Hematopoietic multipotent progenitor cell treated with erythropoietin and hydrocortisone succinate and interleukin-3 and kit ligand, for 8 days (in vitro differentiated cells): ENCODE data around the gene TUBB2A.
"Not testable (repeated sequence)": the region's sequence is repeated elsewhere in the genome, so short reads cannot be mapped to it uniquely, and the experiment has no call there.

Source experiments
- DNase-seq: peaks from one replicate; pipeline ENCODE4 v3.0.0-alpha.2; 2015

Gene TUBB2A

DNA sequence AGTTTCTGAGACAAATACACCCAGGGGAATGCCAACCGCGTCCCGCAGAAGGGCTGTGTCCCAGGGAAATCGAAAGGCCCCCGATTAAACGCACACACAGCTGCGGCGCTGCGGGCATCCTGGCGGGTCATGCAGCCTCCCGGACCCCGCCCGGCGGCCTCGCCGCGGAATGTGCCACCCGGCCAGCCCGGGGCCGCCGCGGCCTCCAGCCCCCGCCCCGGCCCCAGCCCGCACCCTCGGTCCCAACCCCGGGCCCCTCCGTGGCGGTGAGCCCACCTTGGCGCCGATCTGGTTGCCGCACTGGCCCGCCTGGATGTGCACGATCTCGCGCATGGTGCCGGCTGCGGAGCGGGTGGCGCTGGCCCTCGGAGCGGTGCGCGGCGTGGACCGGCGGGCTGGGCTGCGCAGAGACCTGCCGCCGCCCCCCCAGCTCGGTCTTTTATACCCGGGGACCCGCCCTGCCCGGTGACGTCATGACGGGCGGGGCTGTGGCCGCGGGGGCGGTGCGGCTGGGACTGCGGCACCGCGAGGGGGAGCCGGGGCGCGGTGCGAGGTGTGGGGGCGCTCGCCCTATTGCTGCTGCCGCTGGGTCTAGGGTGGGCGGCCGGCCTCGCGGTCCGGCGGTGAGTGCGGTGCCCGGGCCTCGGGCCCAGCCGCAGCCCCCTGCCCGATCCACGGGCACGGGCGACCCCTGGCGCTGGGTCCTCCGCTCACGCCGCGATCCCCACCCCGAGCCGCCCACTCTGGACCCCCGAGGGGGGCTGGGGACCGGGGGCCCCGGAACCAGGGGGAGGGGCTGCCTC, at the start of gene TUBB2A:
TUBB2A (minus strand) TSS at position 414 of the 803 bp plus-strand sequence; CDS start at position 333, 81 bp downstream.
- DNase-seq, result peak; percentile 75

DNA sequence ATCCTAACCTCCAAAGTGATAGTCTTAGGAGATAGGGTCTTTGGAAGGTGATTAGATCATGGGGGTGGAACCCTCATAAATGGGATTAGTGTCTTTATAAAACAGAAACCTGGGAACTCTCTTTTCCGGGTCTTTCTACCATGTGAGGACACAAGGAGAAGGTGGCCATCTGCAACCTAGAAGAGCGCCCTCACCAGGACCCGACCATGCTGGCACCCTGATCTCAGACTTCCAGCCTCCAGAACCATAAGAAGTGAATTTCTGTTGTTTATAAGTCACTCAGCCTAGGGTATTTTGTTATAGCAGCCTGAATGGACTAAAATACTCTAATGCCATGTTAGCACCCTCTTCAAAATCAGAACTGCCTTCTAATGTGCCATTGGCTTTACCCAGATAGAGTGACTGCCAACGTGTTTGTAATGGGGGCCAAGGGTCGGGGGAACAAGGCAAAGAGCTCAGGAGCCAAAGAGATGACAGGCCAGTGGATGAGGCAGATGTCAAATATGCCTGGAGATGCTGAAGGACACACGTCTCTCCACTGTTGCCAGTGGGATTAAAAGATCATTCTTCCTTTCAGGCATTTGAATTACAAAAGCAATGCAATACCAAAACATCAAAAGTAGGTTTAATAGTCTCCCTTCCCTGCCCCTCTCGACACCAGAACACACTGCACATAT, 49.1 kb upstream of the TUBB2A start:
- no peak for DNase-seq

DNA sequence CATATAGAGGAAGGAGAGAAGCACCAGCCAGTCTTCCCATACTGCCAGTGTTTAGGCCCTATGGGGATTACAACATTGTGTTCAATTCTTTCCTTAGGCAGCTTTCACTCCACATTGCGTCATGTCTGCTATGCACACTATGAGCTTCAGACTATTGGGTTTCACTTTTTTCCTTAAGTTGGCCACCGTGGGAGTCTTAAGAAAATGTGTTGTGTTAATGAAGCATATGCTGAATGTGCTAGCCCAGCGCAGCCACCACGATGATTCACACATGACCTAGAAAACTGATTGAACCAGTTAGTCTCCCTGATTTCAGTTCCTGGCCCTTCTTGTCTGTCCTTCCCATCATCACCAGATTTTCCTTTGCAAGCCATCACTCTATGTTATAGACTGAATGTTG, 48.6 kb upstream of the TUBB2A start:
- DNase-seq, result no peak

DNA sequence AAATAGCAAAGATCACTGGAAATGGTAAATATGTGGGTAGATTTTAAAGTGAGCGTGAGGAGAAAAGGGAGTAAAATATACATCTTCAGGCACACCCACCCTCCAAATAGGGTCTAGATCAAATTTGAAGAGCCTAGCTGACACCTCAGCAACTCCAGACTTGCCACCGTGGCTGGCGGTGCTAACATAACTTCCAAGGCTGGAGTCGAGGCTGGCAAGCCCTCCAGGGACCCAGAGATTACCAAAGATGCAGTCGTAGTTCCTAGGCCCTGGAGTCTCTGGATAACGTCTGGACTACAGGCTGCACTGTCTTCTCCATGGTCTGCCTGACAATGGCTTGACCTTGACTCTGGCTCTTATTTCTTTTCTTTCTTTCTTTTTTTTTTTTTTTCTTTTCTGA, 47.6 kb upstream of the TUBB2A start:
- DNase-seq, result no peak

DNA sequence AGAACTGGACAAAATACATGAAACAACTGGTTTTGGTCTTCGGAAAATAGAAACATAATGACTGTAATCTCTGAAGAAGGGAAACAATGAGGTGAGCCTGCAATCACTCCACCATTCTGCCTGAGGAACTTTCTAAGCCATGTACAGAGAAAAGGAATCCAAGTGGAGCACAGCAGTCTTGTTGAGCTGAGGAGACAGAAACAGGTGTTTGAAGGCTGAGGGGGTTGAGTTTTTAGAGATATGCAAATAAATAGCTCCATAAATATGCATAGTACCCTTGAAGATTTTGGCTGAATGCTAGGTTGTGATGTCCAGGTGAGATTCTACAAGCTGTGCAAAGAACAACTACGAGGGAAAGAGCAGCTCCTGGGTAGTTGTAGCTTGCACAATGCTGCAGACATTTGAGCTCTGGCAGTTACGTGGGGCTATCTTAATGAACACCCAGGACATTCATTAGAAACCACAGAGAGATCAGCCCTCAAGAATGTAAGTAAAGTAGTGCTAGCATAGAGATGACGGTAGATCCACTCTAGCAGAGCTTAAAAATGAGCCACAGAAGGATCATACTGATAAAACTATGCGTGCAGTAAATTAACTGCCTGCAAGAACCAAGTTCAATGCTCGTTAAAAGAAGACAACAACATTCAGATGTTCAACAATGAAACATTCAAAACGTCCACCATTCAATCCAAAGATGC, 45.8 kb upstream of the TUBB2A start:
- DNase-seq, result peak; percentile 90

DNA sequence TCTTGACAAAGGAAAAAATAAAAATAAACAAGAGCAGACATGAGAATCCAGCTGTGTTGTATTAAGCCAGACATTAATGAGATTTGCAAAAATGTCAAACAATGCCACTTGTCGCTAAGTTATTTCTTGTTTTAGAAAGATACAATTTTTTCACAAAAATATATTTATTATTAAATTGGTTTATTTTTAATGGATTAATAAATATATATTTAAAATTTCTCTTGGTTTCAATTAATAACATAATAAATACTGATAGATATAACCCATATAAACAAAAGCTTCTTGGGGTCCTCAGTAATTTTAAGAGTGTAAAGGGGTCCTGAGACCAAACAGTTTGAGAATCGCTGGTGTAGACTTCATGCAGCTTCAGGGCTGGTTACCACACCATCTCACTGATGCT, 44.0 kb upstream of the TUBB2A start:
- no peak for DNase-seq

DNA sequence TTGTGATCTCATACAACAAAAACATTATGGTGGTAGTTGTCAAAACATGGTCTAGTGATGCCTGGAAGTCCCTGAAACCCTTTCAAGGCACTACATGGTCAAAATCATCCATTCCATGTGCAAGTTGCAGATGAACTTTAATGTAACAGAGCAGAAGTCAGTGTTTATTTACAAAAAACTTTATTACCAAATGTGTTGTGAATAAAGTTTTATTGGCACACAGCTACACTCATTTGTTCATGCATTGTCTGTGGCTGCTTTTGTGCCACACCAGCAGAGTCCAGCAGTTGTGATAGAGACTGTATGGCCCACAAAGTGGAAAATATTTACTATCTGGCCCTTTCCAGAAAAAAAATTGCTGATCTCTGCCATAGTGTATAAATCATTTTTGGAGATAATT, 43.3 kb upstream of the TUBB2A start:
- peak; percentile 28 for DNase-seq

DNA sequence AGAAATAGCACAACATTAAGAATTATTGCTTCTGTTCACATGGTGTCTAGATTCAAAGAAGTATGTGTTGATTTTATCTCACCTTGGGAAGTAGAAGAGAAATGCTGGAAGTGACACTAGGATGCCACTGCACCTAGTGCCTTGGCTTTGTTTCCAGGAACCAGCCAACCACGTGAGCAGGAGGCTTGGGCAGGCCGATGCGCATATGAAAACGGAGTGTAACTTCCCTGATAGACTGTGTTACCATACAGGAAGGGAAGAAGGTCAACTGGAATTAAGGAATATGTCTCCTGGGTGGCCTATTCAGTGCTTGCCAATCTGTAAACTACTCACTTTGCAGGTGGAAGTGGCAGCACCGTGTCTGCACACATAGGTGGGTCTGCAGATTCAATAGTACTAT, 42.0 kb upstream of the TUBB2A start:
- no peak for DNase-seq

DNA sequence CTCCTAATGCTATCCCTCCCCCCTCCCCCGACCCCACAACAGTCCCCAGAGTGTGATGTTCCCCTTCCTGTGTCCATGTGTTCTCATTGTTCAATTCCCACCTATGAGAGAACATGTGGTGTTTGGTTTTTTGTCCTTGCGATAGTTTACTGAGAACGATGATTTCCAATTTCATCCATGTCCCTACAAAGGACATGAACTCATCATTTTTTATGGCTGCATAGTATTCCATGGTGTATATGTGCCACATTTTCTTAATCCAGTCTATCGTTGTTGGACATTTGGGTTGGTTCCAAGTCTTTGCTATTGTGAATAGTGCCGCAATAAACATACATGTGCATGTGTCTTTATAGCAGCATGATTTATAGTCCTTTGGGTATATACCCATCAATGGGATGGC, 40.4 kb upstream of the TUBB2A start:
- DNase-seq, result not testable (repeated sequence)

DNA sequence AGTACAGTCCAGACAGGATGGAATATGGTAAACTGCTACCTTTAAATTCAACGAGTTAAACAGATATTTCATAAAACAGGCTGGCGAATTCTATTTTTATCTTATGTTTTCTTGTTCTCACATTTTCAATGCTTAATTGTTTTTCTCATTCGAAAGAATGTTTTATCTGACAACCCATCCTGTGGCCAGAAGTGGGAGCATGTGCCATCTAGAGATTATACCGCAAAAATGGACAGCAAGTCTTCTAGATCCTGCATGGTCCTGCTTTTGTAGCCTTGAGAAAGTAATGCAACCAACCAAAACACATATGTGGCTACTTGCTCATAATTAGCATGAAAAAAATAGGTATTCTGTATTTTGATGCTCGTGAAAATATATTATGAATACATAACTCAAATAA, 39.4 kb upstream of the TUBB2A start:
- DNase-seq, result peak; percentile 87

DNA sequence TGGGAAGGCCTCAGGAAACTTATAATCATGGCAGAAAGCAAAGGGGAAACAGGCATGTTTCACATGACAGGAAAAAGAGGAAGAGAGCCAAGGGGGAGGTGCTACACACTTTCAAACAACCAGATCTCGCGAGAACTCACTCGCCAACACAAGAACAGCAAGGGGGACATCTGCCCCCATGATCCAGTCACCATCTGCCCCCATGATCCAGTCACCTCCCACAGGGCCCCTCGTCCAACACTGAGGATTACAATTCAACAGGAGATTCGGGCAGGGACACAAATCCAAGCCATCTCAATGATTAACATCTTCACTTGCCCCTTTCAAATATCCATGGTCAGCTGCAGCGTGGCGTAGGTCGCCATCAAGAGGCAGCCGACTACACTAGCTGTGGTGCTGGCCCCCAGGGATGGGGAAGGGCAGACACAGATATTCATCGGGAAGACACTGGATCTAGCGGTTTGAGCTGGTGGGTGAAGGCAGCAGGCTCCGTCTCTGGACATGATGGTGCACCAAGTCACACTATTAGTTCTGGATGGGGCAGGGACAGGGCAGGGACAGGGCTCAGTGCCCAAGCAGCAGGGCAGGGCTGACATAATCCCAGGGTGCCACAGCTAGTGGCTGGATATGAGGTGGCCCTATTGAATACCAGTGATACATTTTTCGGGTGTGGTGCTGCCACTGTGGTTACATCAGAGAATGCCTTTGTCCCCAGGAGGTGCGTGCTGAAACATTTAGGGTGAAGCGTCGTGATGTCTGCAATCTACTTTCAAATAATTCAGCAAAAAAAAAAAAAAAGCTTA, 38.6 kb upstream of the TUBB2A start:
- peak; percentile 74 for DNase-seq

DNA sequence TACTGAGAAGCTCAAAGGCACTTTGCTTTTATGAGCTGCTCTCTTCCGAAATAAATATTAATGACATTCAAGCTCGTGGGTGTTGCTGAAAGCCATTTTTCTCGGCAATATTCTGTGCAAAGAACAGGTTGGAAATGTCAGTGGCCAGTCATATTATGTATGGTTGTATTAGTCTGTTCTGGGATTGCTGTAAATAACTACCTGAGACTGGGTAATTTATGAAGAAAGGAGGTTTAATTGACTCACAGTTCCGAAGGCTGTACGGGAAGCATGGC, 38.0 kb upstream of the TUBB2A start:
- DNase-seq, result no peak

DNA sequence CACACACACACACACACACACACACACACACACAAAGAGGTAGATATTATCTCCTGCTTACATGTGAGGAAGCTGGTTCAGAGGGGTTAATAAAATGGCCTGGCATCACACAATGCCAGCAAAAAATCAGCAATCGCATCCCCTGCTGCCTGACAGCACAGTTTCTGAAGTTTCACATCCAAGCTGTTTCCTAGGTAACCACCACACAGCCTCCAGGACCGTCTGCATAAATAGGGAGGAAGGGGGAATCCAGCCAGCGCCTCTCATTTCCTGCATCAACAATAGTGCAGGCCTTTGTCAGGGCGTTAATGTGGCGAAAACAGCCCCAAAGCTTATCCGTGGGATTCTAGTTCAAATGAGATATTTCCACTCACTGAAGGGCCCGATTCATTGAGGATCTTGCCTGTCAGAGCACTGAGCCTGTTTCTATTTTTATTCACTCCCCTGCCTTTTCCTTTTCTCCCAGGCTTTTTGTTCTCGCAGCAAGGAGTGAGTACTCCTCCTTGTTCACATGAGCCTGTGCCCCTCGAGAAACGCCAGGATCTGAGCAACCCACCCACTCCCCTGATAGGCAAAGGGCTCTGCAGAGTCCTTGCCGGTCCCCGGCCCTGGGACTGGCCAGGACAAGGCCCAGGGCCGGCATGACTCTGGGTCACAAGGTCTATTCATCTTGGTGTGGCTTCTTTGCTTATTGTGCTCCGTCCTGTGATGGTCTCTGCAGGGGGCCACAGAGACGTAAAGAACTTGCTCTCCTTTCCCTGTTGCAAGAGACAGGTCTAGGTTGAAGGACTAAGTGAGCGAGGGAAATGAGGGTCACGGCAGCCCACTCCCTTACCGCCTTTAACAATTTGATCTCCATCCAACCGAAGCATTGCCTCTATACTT, 37.4 kb upstream of the TUBB2A start:
- DNase-seq, result no peak

DNA sequence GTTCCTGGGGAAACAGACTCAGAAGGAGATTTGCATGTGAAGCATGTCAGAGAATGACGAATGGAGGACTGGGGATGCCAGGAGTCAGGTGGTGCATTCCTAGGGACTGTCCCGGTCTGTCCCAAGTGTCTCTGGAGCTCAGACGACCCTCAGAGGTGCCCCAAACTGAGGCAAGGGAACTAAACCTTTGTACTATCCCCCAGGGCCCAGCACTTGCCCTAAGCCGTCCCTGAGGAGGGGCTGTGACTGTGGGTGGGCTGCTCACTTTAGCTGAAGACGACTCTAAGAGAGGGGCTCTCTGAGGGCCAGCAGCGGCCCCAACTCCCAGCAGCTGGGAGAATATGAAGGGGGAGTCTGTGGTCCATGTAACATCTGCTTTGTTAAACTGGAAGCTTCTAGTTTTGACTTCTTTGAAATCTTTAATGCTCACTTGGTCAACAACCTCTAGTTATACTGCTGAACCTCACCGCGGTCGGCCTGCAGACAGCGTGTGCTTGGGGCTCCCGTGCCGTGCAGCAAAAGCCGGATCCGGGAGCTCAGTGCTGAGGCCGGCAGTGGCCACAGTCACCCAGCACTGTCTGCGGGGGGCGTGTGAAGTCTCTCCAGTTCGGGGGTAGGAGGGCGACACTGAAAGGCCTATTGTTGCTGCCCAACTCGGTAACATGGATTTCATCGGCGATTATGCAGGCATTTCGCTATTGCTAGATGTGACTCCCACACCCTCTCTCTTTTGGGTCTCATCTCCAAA, 35.9 kb upstream of the TUBB2A start:
- DNase-seq, result no peak

DNA sequence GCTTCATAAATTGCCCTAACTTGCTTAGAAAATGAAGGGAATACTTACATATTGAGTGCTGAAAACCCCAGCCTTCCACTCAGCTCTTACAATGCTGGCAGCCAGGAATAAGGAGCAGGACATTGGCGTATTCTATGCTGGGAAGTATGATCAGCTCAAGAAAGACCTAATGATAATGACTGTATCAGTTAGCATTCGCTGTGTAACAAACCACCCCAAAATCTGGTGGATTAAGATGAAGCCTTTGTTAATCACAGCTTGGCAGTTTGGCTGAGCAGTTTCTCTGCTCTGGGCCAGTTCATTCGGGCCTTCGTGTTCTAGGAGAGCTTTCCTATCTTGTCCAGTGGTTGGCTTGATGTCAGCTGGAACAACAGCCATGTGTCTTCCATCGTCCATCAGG, 33.4 kb upstream of the TUBB2A start:
- DNase-seq, result no peak

DNA sequence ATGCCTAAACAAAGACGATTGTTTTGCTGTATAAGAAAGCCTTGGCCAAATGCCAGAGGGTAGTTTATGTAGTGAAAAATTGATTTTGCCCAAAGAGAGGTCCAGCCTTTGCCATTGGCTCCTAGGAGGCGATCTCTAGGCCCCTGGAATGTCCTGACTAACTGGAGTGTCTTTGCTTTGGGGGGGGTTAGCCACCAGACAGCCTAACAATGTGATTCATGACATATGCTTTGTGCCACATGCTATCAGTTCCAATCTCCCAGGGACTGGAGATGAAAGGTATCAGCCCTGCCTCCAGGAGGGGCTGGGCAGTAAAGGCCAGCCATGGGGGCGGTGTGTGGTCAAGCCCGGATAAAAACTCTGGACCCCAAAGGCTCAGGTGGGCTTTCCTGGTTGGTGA, 32.7 kb upstream of the TUBB2A start:
- no peak for DNase-seq

DNA sequence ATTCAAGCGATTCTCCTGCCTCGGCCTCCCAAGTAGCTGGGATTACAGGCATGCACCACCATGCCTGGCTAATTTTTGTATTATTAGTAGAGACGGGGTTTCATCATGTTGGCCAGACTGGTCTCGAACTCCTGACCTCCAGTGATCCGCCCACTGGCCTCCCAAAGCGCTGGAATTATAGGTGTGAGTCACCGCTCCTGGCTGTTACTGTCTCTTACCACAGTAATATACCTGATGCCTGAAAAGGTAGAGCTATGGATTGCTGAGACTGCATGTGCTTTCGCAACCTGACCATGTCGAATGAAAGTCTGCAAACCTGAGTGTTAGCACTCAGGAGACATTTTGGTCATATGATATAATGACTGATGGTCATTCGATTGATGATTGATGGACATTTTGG, 31.8 kb upstream of the TUBB2A start:
- DNase-seq, result not testable (repeated sequence)

DNA sequence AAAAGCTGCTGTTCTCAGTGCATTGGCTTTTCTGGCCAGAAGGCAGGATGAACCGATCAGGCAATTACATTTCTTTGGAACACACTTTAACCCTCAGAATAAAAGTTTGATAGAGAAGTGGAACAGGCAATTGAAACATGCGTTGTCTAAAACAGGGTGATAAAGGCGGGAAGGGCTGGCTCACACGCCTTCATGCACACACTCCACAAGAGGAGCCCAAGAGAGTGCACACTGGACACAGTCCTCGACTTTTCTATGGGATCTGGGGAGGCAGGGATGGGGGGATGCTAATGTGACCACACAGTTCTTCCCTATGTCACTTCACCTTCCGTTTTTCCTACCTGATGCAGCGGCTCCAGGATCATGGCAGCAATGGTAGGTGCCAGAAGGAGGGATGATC, 30.9 kb upstream of the TUBB2A start:
- no peak for DNase-seq

DNA sequence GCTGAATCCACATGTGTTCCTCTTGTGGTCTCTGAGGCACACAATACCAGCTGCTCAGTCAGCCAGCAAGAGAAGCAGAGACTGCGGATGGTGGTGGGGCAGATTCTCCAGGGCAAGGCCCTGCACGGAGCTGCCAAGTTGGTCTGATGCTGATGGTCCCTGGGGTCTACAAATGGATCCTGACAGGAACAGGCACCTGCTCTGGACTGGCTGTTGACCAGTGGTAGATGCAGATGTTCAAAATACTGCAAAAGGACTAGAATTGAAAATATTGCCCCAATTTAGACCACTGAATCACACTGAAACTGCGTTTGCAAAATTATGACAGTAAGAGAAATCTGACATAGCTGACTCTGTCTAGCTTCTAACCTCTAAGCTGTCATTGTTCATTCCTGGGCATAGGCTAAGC, 29.6 kb upstream of the TUBB2A start:
- no peak for DNase-seq

DNA sequence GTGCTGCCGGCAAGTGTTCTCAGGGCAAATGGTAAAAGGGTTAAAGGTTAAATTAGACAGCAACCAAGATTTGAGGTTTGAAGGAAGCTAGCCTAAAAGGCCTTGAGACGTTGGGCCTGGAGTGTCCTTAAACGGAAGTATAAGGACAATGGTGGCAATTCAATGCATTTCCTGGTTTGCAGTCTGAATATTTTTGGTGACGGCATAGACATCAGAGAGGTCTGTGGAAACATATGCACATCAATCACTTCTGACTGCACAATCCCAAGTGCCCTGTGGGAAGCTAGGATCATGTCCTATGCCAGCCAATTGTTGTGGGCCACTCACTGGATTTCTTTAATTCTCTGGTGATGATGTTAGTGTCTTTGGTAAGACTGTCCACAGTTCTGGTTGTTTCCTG, 25.7 kb upstream of the TUBB2A start:
- no peak for DNase-seq

DNA sequence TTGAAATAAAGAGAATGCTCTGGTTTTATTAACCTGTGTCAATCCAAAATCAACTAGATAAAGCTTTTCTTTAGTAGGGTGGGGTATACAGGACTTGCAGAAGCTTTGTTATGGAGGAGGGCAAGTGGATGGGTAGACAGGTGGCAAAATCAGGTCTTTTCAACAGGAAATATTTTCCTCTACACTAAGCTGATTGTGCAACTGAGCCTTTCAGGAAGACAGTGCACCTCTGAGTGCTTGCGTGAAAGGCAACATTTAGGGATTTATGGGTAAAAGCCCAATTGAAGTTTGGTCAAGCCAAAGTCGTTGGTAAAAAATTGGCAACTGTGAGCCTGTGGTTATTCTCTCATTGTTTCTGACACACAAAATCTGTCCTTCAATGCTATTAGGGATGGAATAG, 23.8 kb upstream of the TUBB2A start:
- no peak for DNase-seq

DNA sequence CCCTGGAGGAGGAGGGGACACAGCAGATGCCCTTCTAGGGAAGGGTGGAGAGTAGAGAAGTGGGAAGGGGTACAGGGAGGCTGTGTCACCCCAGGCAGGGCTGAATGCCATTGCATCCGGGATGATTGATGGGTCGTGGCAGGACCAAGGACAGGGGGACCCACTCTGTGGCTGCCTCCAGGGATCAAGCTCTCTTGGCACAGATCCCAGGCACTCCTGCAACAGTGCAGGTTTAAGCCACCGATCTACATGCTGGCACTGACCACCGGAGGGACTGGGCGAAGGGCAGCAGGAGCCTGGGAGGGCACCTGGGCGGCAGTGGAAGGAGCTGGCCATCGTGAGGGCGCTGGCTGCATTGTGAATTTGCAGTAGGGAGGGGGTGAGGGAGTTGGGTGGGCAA, 22.6 kb upstream of the TUBB2A start:
- not testable (repeated sequence) for DNase-seq
